K562 (cell line): ENCODE data around the gene CEP19. TPM values are rescaled to one million over a fixed set of nuclear protein-coding genes. Genes with fewer than 3 reads are reported as not detected.
A peak's percentile ranks its signal among the peaks of the same experiment; 100 is the strongest.

ENCODE experiments used
- ATAC-seq: fragments of 200-7000 bp; cut with Tn5 transposase; 3 replicates; pipeline ENCODE4 v1.9.1; 2020; ENCODE audit warnings: moderate library complexity
- BruUV-seq: library from RNA; stranded (reverse); fragments of 400-500 nt; replicated peaks from 2 replicates; lab custom pipeline; 2021; lab: Mats Ljungman, UMichigan
- CTCF ChIA-PET: fragments of 300-600 bp; formaldehyde crosslinking; extraction: SDS; loops from one replicate; lab custom pipeline; 2021; ENCODE audit warnings: low intra/inter-chr PET ratio; lab: Yijun Ruan, JAX
- POLR2A ChIA-PET: fragments of 300-600, 350-650 bp; sonication (Branson Sonifier 250); formaldehyde crosslinking; extraction: SDS; loops from one replicate; lab custom pipeline; 2021; ENCODE audit warnings: antibody characterized with exemption, inconsistent platforms; lab: Yijun Ruan, JAX
- DNase-seq, 4 experiments: peaks; one replicate each; pipeline versions ENCODE4 v3.0.0 to v3.0.0-alpha.2; 2011 to 2018; ENCODE audit warnings: low spot score in 3 of 4, mixed read lengths in 3 of 4; ENCODE audit errors: extremely low read depth in 1 of 4
- FAIRE-seq: peaks from 2 replicates; lab custom pipeline; 2011; peaks lifted over from hg19 to GRCh38; lab: Jason Lieb, UNC
- H2AFZ ChIP-seq: 2 replicates; pipeline ENCODE4 v1.6.0; 2011; ENCODE audit warnings: low read depth, low read length, control low read depth, inconsistent platforms
- H3K27ac ChIP-seq: fragments of 200-600 bp; 3 replicates; pipeline ENCODE4 v1.8.0; 2011; ENCODE audit warnings: low read depth, mild to moderate bottlenecking, control low read depth, inconsistent platforms, low read length, moderate library complexity, mixed read lengths; ENCODE audit errors: extremely low read depth
- H3K27me3 ChIP-seq, 2 experiments: fragments of 300-600 bp in 1 of 2; 2 replicates in 1 of 2; 3 replicates in 1 of 2; pipeline versions ENCODE4 v1.6.0 to v1.8.0; 2011; ENCODE audit warnings: inconsistent platforms in 2 of 2, low read length in 2 of 2, mild to moderate bottlenecking in 1 of 2, mixed read lengths in 1 of 2, moderate library complexity in 1 of 2; ENCODE audit not compliant: control insufficient read depth in 2 of 2, insufficient read depth in 2 of 2
- H3K36me3 ChIP-seq: fragments of 300-600 bp; 3 replicates; pipeline ENCODE4 v1.8.0; 2011; ENCODE audit warnings: mild to moderate bottlenecking, low read length, inconsistent platforms; ENCODE audit not compliant: control insufficient read depth, insufficient read depth
- H3K4me1 ChIP-seq, 2 experiments: fragments of 200-600 bp in 1 of 2; replicated peaks in 1 of 2; 2 replicates in 1 of 2; 3 replicates in 1 of 2; pipeline versions ENCODE4 v1.5.1 to v1.8.0; 2011; ENCODE audit warnings: inconsistent platforms in 2 of 2, low read length in 2 of 2, mild to moderate bottlenecking in 1 of 2, mixed read lengths in 1 of 2, moderate library complexity in 1 of 2; ENCODE audit not compliant: control insufficient read depth in 2 of 2, insufficient read depth in 2 of 2
- H3K4me2 ChIP-seq: 2 replicates; pipeline ENCODE4 v1.6.1; 2011; ENCODE audit warnings: low read length, control low read depth, inconsistent platforms, mixed read lengths; ENCODE audit not compliant: insufficient read depth
- H3K4me3 ChIP-seq: fragments of 200-600 bp; sonication (generic), shearing (Covaris generic); 2 replicates; pipeline ENCODE4 v1.5.1; 2016; ENCODE audit warnings: control low read depth, inconsistent platforms
- H3K79me2 ChIP-seq: fragments of 200-600 bp; 3 replicates; pipeline ENCODE4 v1.8.0; 2011; ENCODE audit warnings: low read length, inconsistent platforms; ENCODE audit not compliant: control insufficient read depth, insufficient read depth
- H3K9ac ChIP-seq, 2 experiments: 2 replicates each; pipeline versions ENCODE4 v1.6.0 to v1.6.1; 2011; ENCODE audit warnings: low read depth in 2 of 2, low read length in 2 of 2, control low read depth in 1 of 2, inconsistent platforms in 1 of 2, mild to moderate bottlenecking in 1 of 2, mixed read lengths in 1 of 2; ENCODE audit not compliant: insufficient read depth in 1 of 2
- H3K9me1 ChIP-seq: one replicate; pipeline ENCODE4 v1.6.0; 2011; ENCODE audit warnings: inconsistent platforms, mild to moderate bottlenecking, low read length, moderate library complexity; ENCODE audit not compliant: control insufficient read depth, insufficient read depth
- H3K9me3 ChIP-seq: replicated peaks from 2 replicates; pipeline ENCODE4 v1.5.1; 2011; ENCODE audit warnings: low read depth, low read length, inconsistent platforms; ENCODE audit not compliant: control insufficient read depth, insufficient read depth
- H4K20me1 ChIP-seq: replicated peaks from 2 replicates; pipeline ENCODE4 v1.6.1; 2011; ENCODE audit warnings: low read length, inconsistent platforms, mixed read lengths; ENCODE audit not compliant: control insufficient read depth, insufficient read depth
- FOXP1 ChIP-seq: sonication (generic); formaldehyde crosslinking; IDR thresholded peaks from 2 replicates; pipeline ENCODE4 v1.8.0; 2022; ENCODE audit warnings: mild to moderate bottlenecking, missing genetic modification reagents
- HDAC1 ChIP-seq, 2 experiments: fragments of 450-650 bp; IDR thresholded peaks; 2 replicates each; pipeline ENCODE4 v1.6.1; 2016 to 2017; ENCODE audit warnings: inconsistent platforms in 1 of 2, mild to moderate bottlenecking in 1 of 2, moderate library complexity in 1 of 2
- KDM2B ChIP-seq: fragments of 250-450 bp; sonication (Bioruptor Pico); IDR thresholded peaks from 2 replicates; pipeline ENCODE4 v1.8.0; 2021; ENCODE audit warnings: mild to moderate bottlenecking, moderate library complexity
- L3MBTL2 ChIP-seq: fragments of 450-650 bp; IDR thresholded peaks from 2 replicates; pipeline ENCODE4 v1.6.1; 2016; ENCODE audit warnings: mild to moderate bottlenecking, moderate library complexity
- MBD2 ChIP-seq: sonication (generic); IDR thresholded peaks from 2 replicates; pipeline ENCODE4 v1.6.1; 2016; ENCODE audit warnings: low read depth, borderline replicate concordance
- MCM7 ChIP-seq, 2 experiments: fragments of 450-650 bp; IDR thresholded peaks; 2 replicates each; pipeline ENCODE4 v1.6.1; 2016 to 2018
- NUFIP1 ChIP-seq: fragments of 450-650 bp; IDR thresholded peaks from 2 replicates; pipeline ENCODE4 v1.6.1; 2018; ENCODE audit not compliant: partially characterized antibody
- RBM14 ChIP-seq: fragments of 200-400 bp; formaldehyde crosslinking; IDR thresholded peaks from 2 replicates; pipeline ENCODE4 v1.6.1; 2018; ENCODE audit warnings: low read depth, mild to moderate bottlenecking, low read length, moderate library complexity, borderline replicate concordance; ENCODE audit not compliant: insufficient read depth
- TGIF2 ChIP-seq: sonication (generic); formaldehyde crosslinking; IDR thresholded peaks from 2 replicates; pipeline ENCODE4 v1.8.1; 2022; ENCODE audit warnings: mild to moderate bottlenecking, missing genetic modification reagents, moderate library complexity
- THRA ChIP-seq: fragments of 450-650 bp; IDR thresholded peaks from 2 replicates; pipeline ENCODE4 v1.6.1; 2017; ENCODE audit warnings: mild to moderate bottlenecking, moderate library complexity
- TRIM24 ChIP-seq, 2 experiments: fragments of 450-650 bp; IDR thresholded peaks; 2 replicates each; pipeline ENCODE4 v1.6.1; 2016
- ZNF212 ChIP-seq: fragments of 450-650 bp; formaldehyde crosslinking; IDR thresholded peaks from 2 replicates; pipeline ENCODE4 v1.4.0; 2020; ENCODE audit warnings: mild to moderate bottlenecking
- ZNF224 ChIP-seq: sonication (generic); formaldehyde crosslinking; IDR thresholded peaks from 2 replicates; pipeline ENCODE4 v1.8.0; 2022; ENCODE audit warnings: mild to moderate bottlenecking, missing genetic modification reagents
- ZNF316 ChIP-seq: fragments of 450-650 bp; IDR thresholded peaks from 2 replicates; pipeline ENCODE4 v1.6.1; 2016
- ZNF324 ChIP-seq: fragments of 250-450 bp; sonication (Bioruptor Pico); IDR thresholded peaks from 2 replicates; pipeline ENCODE4 v1.4.0; 2020; ENCODE audit warnings: mild to moderate bottlenecking
- ZNF347 ChIP-seq: fragments of 450-650 bp; formaldehyde crosslinking; IDR thresholded peaks from 2 replicates; pipeline ENCODE4 v1.4.0; 2020; ENCODE audit warnings: low read depth, mild to moderate bottlenecking, moderate library complexity
- ZNF395 ChIP-seq: fragments of 200-800 bp; sonication (Bioruptor generic); IDR thresholded peaks from 2 replicates; pipeline ENCODE4 v1.6.1; 2017; ENCODE audit warnings: missing genetic modification characterization, missing compliant biosample characterization
- ZNF444 ChIP-seq: fragments of 250-450 bp; sonication (Bioruptor Pico); IDR thresholded peaks from 2 replicates; pipeline ENCODE4 v1.4.0; 2020; ENCODE audit warnings: mild to moderate bottlenecking, moderate library complexity
- ZNF445 ChIP-seq: fragments of 250-450 bp; sonication (Bioruptor Pico); IDR thresholded peaks from 2 replicates; pipeline ENCODE4 v1.4.0; 2020; ENCODE audit warnings: low read depth, mild to moderate bottlenecking, moderate library complexity
- ZNF584 ChIP-seq: fragments of 200-800 bp; sonication (Bioruptor generic); IDR thresholded peaks from 2 replicates; pipeline ENCODE4 v1.6.1; 2016; ENCODE audit warnings: low read depth, mild to moderate bottlenecking, missing genetic modification characterization, missing compliant biosample characterization
- WGBS: fragments of 100-300 bp; shearing (Covaris generic); methylation state at CpG from one replicate; pipeline ENCODE4 v1.1.6; 2016; ENCODE audit warnings: low coverage, mixed read lengths; ENCODE audit not compliant: insufficient coverage; ENCODE audit errors: missing lambda C conversion rate; 5-methylcytosine and 5-hydroxymethylcytosine counted together
- in situ Hi-C: fragments of 300-500 bp; cut with MboI; formaldehyde crosslinking; loops from 4 replicates; pipeline ENCODE4 v1.15.0; 2018; ENCODE audit warnings: inconsistent platforms, mixed read lengths
- intact Hi-C: fragments of 100-400 bp; cut with micrococcal nuclease; formaldehyde crosslinking; loops from 2 replicates; pipeline ENCODE4 v1.14.2; 2022
- polyA plus RNA-seq, 8 experiments: library from polyadenylated mRNA; depleted of rRNA in 4 of 8; stranded (reverse) in 5 of 8; unstranded in 3 of 8; fragments of >200 nt; fragmentation: Nextera tagmentation in 2 of 8; fragmentation: Illumina TruSeq in 1 of 8; extraction: Ambion mirVana in 2 of 8; extraction: Trizol in 1 of 8; gene quantifications; 2 replicates each; pipeline versions ENCODE4 v1.2.1 to v1.2.3, GENCODE V29; 2011 to 2014; ENCODE audit warnings: inconsistent platforms in 1 of 8, missing spikeins in 1 of 8
- total RNA-seq, 7 experiments: library from RNA; depleted of rRNA in 6 of 7; stranded (reverse); fragments of >200 nt in 6 of 7; fragmentation: Illumina TruSeq in 2 of 7; extraction: Trizol in 2 of 7; gene quantifications; 2 replicates each; pipeline versions ENCODE4 v1.2.1 to v1.2.3, GENCODE V29; 2011 to 2021; ENCODE audit warnings: low replicate concordance in 1 of 7

Gene CEP19
- total and polyA plus RNA-seq, 9 of the 15 experiments (the other 6 are each of a cell fraction or from before 2014, with no cell fraction given) = 2.5 to 4.5 (median 3.7) TPM

DNA sequence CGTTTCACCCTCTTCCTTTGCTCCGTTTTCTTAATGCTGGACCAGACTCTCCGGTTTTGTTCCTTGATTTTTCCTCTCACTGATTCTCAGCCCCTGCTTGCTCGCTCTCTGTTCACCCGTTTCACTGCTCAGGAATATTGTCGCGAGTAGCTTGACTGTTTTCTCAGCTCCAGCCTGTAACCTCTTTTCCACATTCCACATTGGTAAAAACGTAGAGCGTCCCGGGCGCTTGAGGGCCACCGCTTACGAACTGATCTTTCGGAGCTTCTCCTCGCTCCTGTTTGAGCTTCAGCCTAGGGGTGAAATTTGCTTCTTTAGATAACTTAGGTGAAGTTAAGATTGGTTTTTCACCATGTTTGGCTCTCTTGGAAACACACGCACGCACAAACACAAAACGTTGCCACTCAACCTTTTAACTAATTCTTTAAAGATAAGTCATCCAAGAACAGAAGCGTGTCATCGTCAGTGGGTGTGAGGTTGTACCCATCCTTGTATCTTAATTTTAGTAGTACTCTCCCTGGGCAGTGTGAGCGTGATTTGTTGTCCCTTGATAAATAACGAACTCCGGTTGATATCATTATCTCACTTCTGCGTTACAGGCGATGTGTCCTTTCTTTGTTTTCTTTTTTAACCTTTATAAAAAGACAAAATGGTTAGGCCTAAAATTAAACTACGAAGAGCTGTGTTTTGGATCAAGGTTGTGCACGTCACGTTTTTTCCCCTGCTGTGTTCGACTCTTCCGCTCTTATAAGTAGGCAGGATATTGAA is 28.6 kb upstream of the CEP19 start:
- Histone ChIP-seq H3K4me2 (peak overlapping the region; percentile 98), H3K4me3 (peak overlapping the region; percentile 97), H3K9ac (peak overlapping the region; percentile 96 to 99), H2AFZ (peak overlapping the region; percentile 75), H3K9me3 (no peaks in the 10 kb centered on the region; the same call in 1 of the 2 replicates), H3K9me1 (no peaks in the 10 kb centered on the region), H3K27me3 (no peaks in the 10 kb centered on the region), H3K4me1 (peaks cover 0 to 7% of the 10 kb centered on the region in 2 experiments; a peak in 4 of 5 replicates), H3K36me3 (peaks cover 11% of the 10 kb centered on the region; the same call in 1 of the 3 replicates), H3K79me2 (peaks cover 59% of the 10 kb centered on the region), H3K27ac (peak overlapping the region; percentile 96), H4K20me1 (no peaks in the 10 kb centered on the region)
- under 1% methylated on average over 30 of the region's 30 CpGs for WGBS
- intact Hi-C loops = no loop called here
- in situ Hi-C loops = no loop called here
- BruUV-seq = no TSS peak
- POLR2A ChIA-PET = interaction anchor here (0.5 to 1.6 kb wide), 16 partner anchors 10 to 623 kb away, joined by 3 to 6 read pairs (median 4); partner anchors contain the start of genes CEP19, FBXO45, PIGX and WDR53
- ATAC-seq (peak; percentile 20), FAIRE-seq (peak; percentile 73), DNase-seq (peak in 2 of 4 experiments; percentile 14 to 59)
- CTCF ChIA-PET = no interaction called here
- TF ChIP-seq ZNF347 = no peak
- peak; percentile 63; the same call in 1 of the 2 replicates for TF ChIP-seq FOXP1 (CRISPR knock-in tag)
- peak; percentile 8; the same call in 1 of the 2 replicates for TF ChIP-seq TGIF2 (CRISPR knock-in tag)
- 0 out of 2 replicates have a peak, but pooled peaks have one; percentile 4 for TF ChIP-seq ZNF395
- TF ChIP-seq KDM2B (CRISPR knock-in tag) = no peak
- TF ChIP-seq MCM7 (IDR thresholded peaks at IDR 0.05) = 0 out of 4 replicates have a peak, but pooled peaks of 1 of the 2 experiments have one; percentile 21
- no peak for TF ChIP-seq ZNF224
- TF ChIP-seq ZNF584 (CRISPR knock-in tag) = no peak
- TF ChIP-seq ZNF212 (CRISPR knock-in tag) = no peak
- 0 out of 2 replicates have a peak, but pooled peaks have one; percentile 17 for TF ChIP-seq ZNF324 (CRISPR knock-in tag)
- no peak for TF ChIP-seq TRIM24 (IDR thresholded peaks at IDR 0.05)
- TF ChIP-seq ZNF445 (CRISPR knock-in tag) = no peak
- no peak for TF ChIP-seq THRA
- no peak for TF ChIP-seq NUFIP1
- TF ChIP-seq HDAC1 (IDR thresholded peaks at IDR 0.05) = peak in 1 of 2 experiments; percentile 49; a peak in 2 of 4 replicates
- TF ChIP-seq L3MBTL2 = no peak
- TF ChIP-seq RBM14 = no peak
- TF ChIP-seq ZNF316 = no peak
- no peak for TF ChIP-seq MBD2
- no peak for TF ChIP-seq ZNF444 (CRISPR knock-in tag)
